ENCODE data around the gene PTTG1IP. TPM values are rescaled to one million over a fixed set of nuclear protein-coding genes. Genes with fewer than 3 reads are reported as not detected.
"Not testable (repeated sequence)": the region's sequence is repeated elsewhere in the genome, so short reads cannot be mapped to it uniquely, and the experiment has no call there.

Gene PTTG1IP
- total RNA-seq, 1 donor: 245 TPM

GRCh38 chr21:44835647-44835973 is 37.9 kb downstream of the PTTG1IP start:
- no peak overlapping the region for H3K4me3 ChIP-seq (ENCODE audit: low read depth, low read length)
- no peak for DNase-seq (ENCODE audit: low read depth)
- no peak for TF ChIP-seq CTCF (IDR thresholded peaks at IDR 0.05; ENCODE audit: insufficient read depth, low read depth, low read length)

GRCh38 chr21:44834951-44835646 is 38.4 kb downstream of the PTTG1IP start:
- no peak for DNase-seq (ENCODE audit: low read depth)
- TF ChIP-seq CTCF (IDR thresholded peaks at IDR 0.05; ENCODE audit: insufficient read depth, low read depth, low read length): no peak

GRCh38 chr21:44834231-44834950 is 39.1 kb downstream of the PTTG1IP start:
- no peak for TF ChIP-seq CTCF (IDR thresholded peaks at IDR 0.05; ENCODE audit: insufficient read depth, low read depth, low read length)
- no peak for DNase-seq (ENCODE audit: low read depth)
- H3K4me3 ChIP-seq (ENCODE audit: low read depth, low read length): no peak overlapping the region

More at GRCh38 chr21:44834951-44835646, 38.4 kb downstream of the PTTG1IP start:
- H3K4me3 ChIP-seq (ENCODE audit: low read depth, low read length): no peak overlapping the region

- H3K4me3 ChIP-seq (ENCODE audit: low read depth, low read length): no peak overlapping the region
- DNase-seq (ENCODE audit: low read depth): no peak
- TF ChIP-seq CTCF (IDR thresholded peaks at IDR 0.05; ENCODE audit: insufficient read depth, low read depth, low read length): no peak
These were observed 39.8 kb downstream of the PTTG1IP start for GRCh38 chr21:44833663-44834062.

GRCh38 chr21:44832516-44833255 is 40.8 kb downstream of the PTTG1IP start:
- not testable (repeated sequence) for H3K4me3 ChIP-seq (ENCODE audit: low read depth, low read length); DNase-seq (ENCODE audit: low read depth)

GRCh38 chr21:44831227-44831860 is 42.1 kb downstream of the PTTG1IP start:
- TF ChIP-seq CTCF (IDR thresholded peaks at IDR 0.05; ENCODE audit: insufficient read depth, low read depth, low read length): no peak
- H3K4me3 ChIP-seq (ENCODE audit: low read depth, low read length): no peak overlapping the region
- no peak for DNase-seq (ENCODE audit: low read depth)
